Endothelial cell of umbilical vein (primary cell): ENCODE data around the gene EHD1. TPM values are rescaled to one million over a fixed set of nuclear protein-coding genes. Genes with fewer than 3 reads are reported as not detected.

Experiments used
- BruUV-seq: library from RNA; stranded (reverse); fragments of 400-500 nt; replicated peaks from 2 replicates; lab custom pipeline; 2021; lab: Mats Ljungman, UMichigan
- CTCF ChIA-PET: fragments of 300-600, 350-600 bp; sonication (Branson Sonifier 250); formaldehyde crosslinking; loops from one replicate; lab custom pipeline; 2021; ENCODE audit warnings: antibody characterized with exemption, inconsistent platforms; lab: Charles Lee
- POLR2A ChIA-PET: fragments of 300-600, 350-600 bp; sonication (Branson Sonifier 250); formaldehyde crosslinking; loops from one replicate; lab custom pipeline; 2021; ENCODE audit warnings: antibody characterized with exemption, inconsistent platforms; lab: Charles Lee
- DNase-seq: peaks from one replicate; pipeline ENCODE4 v3.0.0-alpha.2; 2011; ENCODE audit warnings: low read depth, low spot score
- FAIRE-seq: peaks from 2 replicates; lab custom pipeline; 2011; peaks lifted over from hg19 to GRCh38; lab: Jason Lieb, UNC
- H2AFZ ChIP-seq: 2 replicates; pipeline ENCODE4 v1.6.0; 2012; ENCODE audit warnings: low read depth, low read length, control low read depth, inconsistent platforms
- H3K27ac ChIP-seq: 2 replicates; pipeline ENCODE4 v1.5.1; 2011; ENCODE audit warnings: low read depth, mild to moderate bottlenecking, control low read depth, low read length, moderate library complexity; ENCODE audit not compliant: insufficient read depth
- H3K27me3 ChIP-seq, 2 experiments: 2 replicates each; pipeline versions ENCODE4 v1.6.0 to v1.6.1; 2011; ENCODE audit warnings: low read length in 2 of 2, mixed read lengths in 1 of 2; ENCODE audit not compliant: control insufficient read depth in 2 of 2, insufficient read depth in 2 of 2
- H3K36me3 ChIP-seq, 2 experiments: 2 replicates in 1 of 2; 3 replicates in 1 of 2; pipeline ENCODE4 v1.5.1; 2011; ENCODE audit warnings: low read length in 2 of 2, mild to moderate bottlenecking in 1 of 2, moderate library complexity in 1 of 2; ENCODE audit not compliant: control insufficient read depth in 2 of 2, insufficient read depth in 2 of 2; ENCODE audit errors: extremely low read depth in 1 of 2
- H3K4me1 ChIP-seq: 3 replicates; pipeline ENCODE4 v1.5.1; 2011; ENCODE audit warnings: mild to moderate bottlenecking, low read length; ENCODE audit not compliant: control insufficient read depth, insufficient read depth; ENCODE audit errors: extremely low read depth
- H3K4me2 ChIP-seq: 2 replicates; pipeline ENCODE4 v1.6.1; 2011; ENCODE audit warnings: low read length, control low read depth, mixed read lengths; ENCODE audit not compliant: insufficient read depth
- H3K4me3 ChIP-seq, 3 experiments: fragments of 200-600 bp in 1 of 3; sonication (generic), shearing (Covaris generic) in 1 of 3; replicated peaks in 1 of 3; 2 replicates each; pipeline ENCODE4 v1.5.1; 2011 to 2016; ENCODE audit warnings: control low read depth in 3 of 3, low read length in 3 of 3, mild to moderate bottlenecking in 2 of 3, inconsistent platforms in 1 of 3, low read depth in 1 of 3, moderate library complexity in 1 of 3; ENCODE audit not compliant: insufficient read depth in 1 of 3
- H3K79me2 ChIP-seq: 2 replicates; pipeline ENCODE4 v1.6.0; 2012; ENCODE audit warnings: low read length, inconsistent platforms; ENCODE audit not compliant: control insufficient read depth, insufficient read depth
- H3K9ac ChIP-seq: replicated peaks from 2 replicates; pipeline ENCODE3; 2011; ENCODE audit warnings: low read length, control low read depth; ENCODE audit not compliant: insufficient read depth; ENCODE audit errors: extremely low read depth
- H3K9me1 ChIP-seq: replicated peaks from 3 replicates; pipeline ENCODE4 v1.6.0; 2011; ENCODE audit warnings: mild to moderate bottlenecking, low read length; ENCODE audit not compliant: control insufficient read depth, insufficient read depth; ENCODE audit errors: extremely low read depth
- H3K9me3 ChIP-seq: replicated peaks from 2 replicates; pipeline ENCODE4 v1.5.1; 2012; ENCODE audit warnings: low read length, inconsistent platforms; ENCODE audit not compliant: control insufficient read depth, insufficient read depth
- H4K20me1 ChIP-seq: replicated peaks from 2 replicates; pipeline ENCODE3; 2011; ENCODE audit warnings: mild to moderate bottlenecking, low read length; ENCODE audit not compliant: control insufficient read depth, insufficient read depth; ENCODE audit errors: extremely low read depth
- CTCF ChIP-seq, 2 donors: IDR thresholded peaks; 1 replicate in 1 of 2; 2 replicates in 1 of 2; pipeline ENCODE4 v1.5.1; 2011; ENCODE audit warnings: low read length in 2 of 2, mild to moderate bottlenecking in 2 of 2, moderate library complexity in 2 of 2, control low read depth in 1 of 2, inconsistent platforms in 1 of 2, low read depth in 1 of 2; ENCODE audit not compliant: insufficient read depth in 1 of 2; ENCODE audit errors: extremely low read depth in 1 of 2
- EZH2 ChIP-seq: IDR thresholded peaks from 2 replicates; pipeline ENCODE4 v1.6.1; 2012; ENCODE audit warnings: borderline replicate concordance, low read depth, mild to moderate bottlenecking, moderate library complexity, low read length, inconsistent platforms; ENCODE audit not compliant: severe bottlenecking
- FOS ChIP-seq: IDR thresholded peaks from 2 replicates; pipeline ENCODE4 v1.6.1; 2011; ENCODE audit warnings: mild to moderate bottlenecking, low read length, moderate library complexity, borderline replicate concordance; ENCODE audit not compliant: insufficient read depth
- GATA2 ChIP-seq: IDR thresholded peaks from 2 replicates; pipeline ENCODE4 v1.7.0; 2011; ENCODE audit warnings: low read depth, mild to moderate bottlenecking, moderate library complexity, mixed read lengths, low read length; ENCODE audit not compliant: insufficient read length, insufficient read depth
- JUN ChIP-seq: IDR thresholded peaks from 2 replicates; pipeline ENCODE4 v1.6.1; 2011; ENCODE audit warnings: borderline replicate concordance, low read depth; ENCODE audit not compliant: insufficient read length, insufficient read depth
- MYC ChIP-seq: IDR thresholded peaks from one replicate; pipeline ENCODE4 v1.6.1; 2011; ENCODE audit warnings: mild to moderate bottlenecking, low read depth, low read length
- POLR2A ChIP-seq: IDR thresholded peaks from 2 replicates; pipeline ENCODE4 v1.6.1; 2012; ENCODE audit warnings: low read depth, mild to moderate bottlenecking, control low read depth, low read length
- POLR2AphosphoS5 ChIP-seq: IDR thresholded peaks from 2 replicates; pipeline ENCODE4 v1.6.1; 2012; ENCODE audit warnings: low read depth, mild to moderate bottlenecking, control low read depth, low read length, moderate library complexity; ENCODE audit not compliant: insufficient read depth
- dilution Hi-C: fragments of 300-500 bp; cut with MboI; formaldehyde crosslinking; loops from one replicate; pipeline ENCODE4 v1.15.0; 2019; ENCODE audit warnings: low sequenced_read_pairs; ENCODE audit not compliant: extremely low pct_ligation_motif_present
- intact Hi-C: fragments of 100-400 bp; cut with micrococcal nuclease; formaldehyde crosslinking; loops from one replicate; pipeline ENCODE4 v1.10.0; 2022
- polyA plus RNA-seq, 4 experiments: library from polyadenylated mRNA; depleted of rRNA in 3 of 4; stranded (reverse) in 3 of 4; unstranded in 1 of 4; fragments of >200 nt; gene quantifications; 2 replicates each; pipeline versions ENCODE4 v1.2.1 to v1.2.3, GENCODE V29; 2011 to 2012; ENCODE audit warnings: missing spikeins in 1 of 4
- total RNA-seq: library from RNA; stranded (reverse); gene quantifications from 2 replicates; pipeline ENCODE4 v1.2.3, GENCODE V29; 2021
- TF ChIP-seq, protein P1 (sequence below): IDR thresholded peaks from 2 replicates; pipeline ENCODE4 v1.6.1; 2011; ENCODE audit not compliant: insufficient read depth, insufficient read length

The EHD1 gene
- total and polyA plus RNA-seq, 2 donors (not counting 3 experiments of a cell fraction or from before 2014, with no cell fraction given) = 109 to 136 TPM

DNA sequence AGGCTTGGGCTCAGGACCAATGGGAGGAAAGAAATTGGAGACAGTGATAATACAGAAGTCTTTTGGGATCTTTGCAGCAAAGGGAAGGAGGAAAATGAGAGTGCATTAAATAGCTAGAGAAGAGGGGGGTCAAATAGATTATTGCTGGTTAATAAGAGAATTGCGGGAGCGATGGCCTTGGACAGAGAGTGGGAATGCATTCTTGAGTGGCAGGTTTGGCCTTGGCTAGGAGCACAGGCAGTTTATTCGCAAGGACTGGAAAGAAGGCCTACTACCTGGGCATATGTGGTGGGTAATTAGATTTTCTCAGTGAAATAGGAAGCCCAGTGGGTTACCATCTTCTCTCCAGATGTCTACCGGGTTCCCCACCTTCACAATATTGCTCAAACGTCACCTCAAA is 64.6 kb downstream of the EHD1 start:
- BruUV-seq = no TSS peak
- dilution Hi-C loops = no loop called here
- no peak overlapping the region for H3K4me2 ChIP-seq
- no peaks in the 10 kb centered on the region for H3K79me2 ChIP-seq
- H3K36me3 ChIP-seq = no peaks in the 10 kb centered on the region
- no peak for FAIRE-seq
- CTCF ChIA-PET = no interaction called here
- no peak overlapping the region for H3K9ac ChIP-seq
- H3K4me3 ChIP-seq = no peak overlapping the region
- intact Hi-C loops = no loop called here
- no peak overlapping the region for H2AFZ ChIP-seq
- H3K27ac ChIP-seq = no peak overlapping the region
- no peak for TF ChIP-seq GATA2
- no peak for TF ChIP-seq POLR2AphosphoS5
- TF ChIP-seq MYC = no peak
- no peak for TF ChIP-seq CTCF (IDR thresholded peaks at IDR 0.05; ENCODE audit: extremely low read depth in 1 of 2, insufficient read depth in 1 of 2, low read depth in 1 of 2, low read length in 2 of 2)
- no peak for TF ChIP-seq JUN
- TF ChIP-seq POLR2A = no peak
- TF ChIP-seq EZH2 = no peak
- TF ChIP-seq FOS = no peak
- TF ChIP-seq, protein P1, sequence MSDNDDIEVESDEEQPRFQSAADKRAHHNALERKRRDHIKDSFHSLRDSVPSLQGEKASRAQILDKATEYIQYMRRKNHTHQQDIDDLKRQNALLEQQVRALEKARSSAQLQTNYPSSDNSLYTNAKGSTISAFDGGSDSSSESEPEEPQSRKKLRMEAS = no peak
- H3K27me3 ChIP-seq = no peaks in the 10 kb centered on the region
- H3K9me1 ChIP-seq = no peaks in the 10 kb centered on the region
- H4K20me1 ChIP-seq = no peaks in the 10 kb centered on the region
- POLR2A ChIA-PET = no interaction called here
- no peaks in the 10 kb centered on the region for H3K9me3 ChIP-seq
- peaks cover 8% of the 10 kb centered on the region for H3K4me1 ChIP-seq
- no peak for DNase-seq
